ENCODE data around the gene DOCK9.

- no peak for TF ChIP-seq POLR2A (IDR thresholded peaks at IDR 0.05)
- no peak for TF ChIP-seq CTCF (IDR thresholded peaks at IDR 0.05)
- TF ChIP-seq POLR2AphosphoS5 (IDR thresholded peaks at IDR 0.05), result no peak
These were observed 77.4 kb downstream of the DOCK9 start for GRCh38 chr13:98900442-98900841.

Data from suprapubic skin (tissue), 4 donors.